Fibroblast of the aortic adventitia (primary cell): ENCODE data around the gene INSR. TPM values are rescaled to one million over a fixed set of nuclear protein-coding genes. Genes with fewer than 3 reads are reported as not detected.
"Not testable (repeated sequence)": the region's sequence is repeated elsewhere in the genome, so short reads cannot be mapped to it uniquely, and the experiment has no call there.

Experiments
- DNase-seq: peaks from one replicate; pipeline ENCODE4 v3.0.0-alpha.2; 2010; ENCODE audit warnings: low read depth
- H3K4me3 ChIP-seq: 2 replicates; pipeline ENCODE4 v1.5.1; 2011; ENCODE audit warnings: low read depth, mild to moderate bottlenecking, control low read depth, low read length, moderate library complexity
- total RNA-seq: library from RNA; depleted of rRNA; stranded (reverse); fragments of >200 nt; gene quantifications from 2 replicates; pipeline ENCODE4 v1.2.3, GENCODE V29; 2012; ENCODE audit warnings: low replicate concordance
- TF ChIP-seq, protein P1 (sequence below): IDR thresholded peaks from 2 replicates; pipeline ENCODE4 v1.5.1; 2011; ENCODE audit warnings: mild to moderate bottlenecking, low read length, control low read depth, inconsistent platforms; ENCODE audit not compliant: insufficient read depth

INSR gene
- total RNA-seq, 1 donor = 13.2 TPM

DNA sequence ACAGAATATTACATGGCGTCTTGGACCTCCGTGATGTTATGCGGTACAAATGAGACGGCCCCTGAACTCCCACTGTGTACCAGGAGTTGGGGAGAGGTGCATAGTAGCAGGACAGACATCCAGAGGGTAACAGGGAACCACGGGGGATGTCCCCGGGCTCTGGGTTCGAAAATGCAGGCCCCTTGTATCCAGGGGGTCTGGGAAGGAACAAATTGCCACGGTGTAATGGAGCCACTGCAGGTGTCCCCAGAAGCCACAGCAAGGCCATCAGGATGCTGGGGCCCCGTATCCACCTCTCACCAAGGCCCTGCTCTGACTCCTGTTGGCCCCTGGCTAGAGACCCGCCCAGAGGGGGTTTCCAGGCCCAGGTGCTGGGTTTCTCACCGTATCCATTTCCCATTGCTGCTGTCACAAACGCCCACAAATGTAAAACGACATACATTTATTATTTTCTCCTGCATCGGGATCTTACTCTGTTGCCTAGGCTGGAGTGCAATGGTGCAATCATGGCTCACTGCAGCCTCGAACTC lies 77.8 kb downstream of the INSR start:
- no peak for DNase-seq
- H3K4me3 ChIP-seq = no peak overlapping the region
- TF ChIP-seq, protein P1, sequence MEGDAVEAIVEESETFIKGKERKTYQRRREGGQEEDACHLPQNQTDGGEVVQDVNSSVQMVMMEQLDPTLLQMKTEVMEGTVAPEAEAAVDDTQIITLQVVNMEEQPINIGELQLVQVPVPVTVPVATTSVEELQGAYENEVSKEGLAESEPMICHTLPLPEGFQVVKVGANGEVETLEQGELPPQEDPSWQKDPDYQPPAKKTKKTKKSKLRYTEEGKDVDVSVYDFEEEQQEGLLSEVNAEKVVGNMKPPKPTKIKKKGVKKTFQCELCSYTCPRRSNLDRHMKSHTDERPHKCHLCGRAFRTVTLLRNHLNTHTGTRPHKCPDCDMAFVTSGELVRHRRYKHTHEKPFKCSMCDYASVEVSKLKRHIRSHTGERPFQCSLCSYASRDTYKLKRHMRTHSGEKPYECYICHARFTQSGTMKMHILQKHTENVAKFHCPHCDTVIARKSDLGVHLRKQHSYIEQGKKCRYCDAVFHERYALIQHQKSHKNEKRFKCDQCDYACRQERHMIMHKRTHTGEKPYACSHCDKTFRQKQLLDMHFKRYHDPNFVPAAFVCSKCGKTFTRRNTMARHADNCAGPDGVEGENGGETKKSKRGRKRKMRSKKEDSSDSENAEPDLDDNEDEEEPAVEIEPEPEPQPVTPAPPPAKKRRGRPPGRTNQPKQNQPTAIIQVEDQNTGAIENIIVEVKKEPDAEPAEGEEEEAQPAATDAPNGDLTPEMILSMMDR = no peak

- TF ChIP-seq, protein P1 = no peak
- H3K4me3 ChIP-seq = no peak overlapping the region
- DNase-seq = no peak
Observed at GRCh38 chr19:7215176-7215575, 79.0 kb downstream of the INSR start.

DNA sequence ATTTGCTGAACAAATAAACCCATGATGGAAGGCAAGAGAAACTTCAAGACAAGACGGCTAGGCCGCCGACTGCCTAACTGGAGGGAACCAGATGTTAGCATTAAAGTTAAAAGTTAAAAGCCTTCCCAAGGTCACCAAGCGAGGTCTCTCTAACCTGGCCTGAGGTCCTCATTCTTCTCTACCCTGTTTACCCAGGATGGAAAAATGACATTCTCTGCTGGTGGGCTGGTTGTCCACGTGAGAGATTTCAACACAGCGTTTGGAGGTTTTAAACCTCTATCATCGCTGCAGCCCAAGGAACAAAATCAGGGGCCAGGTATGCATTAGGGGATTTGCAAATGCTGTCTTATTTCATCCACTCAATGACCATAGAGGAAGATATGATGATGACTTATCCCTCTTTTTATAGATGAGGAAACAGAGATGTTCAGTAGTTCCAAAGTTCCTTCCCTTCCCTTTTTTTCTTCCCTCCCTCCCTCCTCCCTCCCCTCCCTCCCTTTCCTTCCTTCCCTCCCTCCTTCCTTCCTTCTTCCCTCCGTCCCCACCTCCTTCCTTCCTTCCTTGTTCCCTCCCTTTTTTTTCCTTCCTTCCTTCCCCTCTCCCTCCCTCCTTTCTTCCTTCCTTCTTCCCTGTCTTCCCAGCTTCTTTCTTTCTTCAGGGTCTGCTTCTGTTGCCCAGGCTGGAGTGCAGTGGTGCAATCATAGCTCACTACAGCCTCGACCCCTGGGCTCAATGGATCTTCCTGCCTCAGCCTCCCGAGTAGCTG lies 79.7 kb downstream of the INSR start:
- TF ChIP-seq, protein P1 = no peak
- H3K4me3 ChIP-seq = no peak overlapping the region
- DNase-seq = no peak

GRCh38 chr19:7213628-7214323 lies 80.4 kb downstream of the INSR start:
- no peak for DNase-seq
- H3K4me3 ChIP-seq = no peak overlapping the region
- TF ChIP-seq, protein P1 = no peak

DNA sequence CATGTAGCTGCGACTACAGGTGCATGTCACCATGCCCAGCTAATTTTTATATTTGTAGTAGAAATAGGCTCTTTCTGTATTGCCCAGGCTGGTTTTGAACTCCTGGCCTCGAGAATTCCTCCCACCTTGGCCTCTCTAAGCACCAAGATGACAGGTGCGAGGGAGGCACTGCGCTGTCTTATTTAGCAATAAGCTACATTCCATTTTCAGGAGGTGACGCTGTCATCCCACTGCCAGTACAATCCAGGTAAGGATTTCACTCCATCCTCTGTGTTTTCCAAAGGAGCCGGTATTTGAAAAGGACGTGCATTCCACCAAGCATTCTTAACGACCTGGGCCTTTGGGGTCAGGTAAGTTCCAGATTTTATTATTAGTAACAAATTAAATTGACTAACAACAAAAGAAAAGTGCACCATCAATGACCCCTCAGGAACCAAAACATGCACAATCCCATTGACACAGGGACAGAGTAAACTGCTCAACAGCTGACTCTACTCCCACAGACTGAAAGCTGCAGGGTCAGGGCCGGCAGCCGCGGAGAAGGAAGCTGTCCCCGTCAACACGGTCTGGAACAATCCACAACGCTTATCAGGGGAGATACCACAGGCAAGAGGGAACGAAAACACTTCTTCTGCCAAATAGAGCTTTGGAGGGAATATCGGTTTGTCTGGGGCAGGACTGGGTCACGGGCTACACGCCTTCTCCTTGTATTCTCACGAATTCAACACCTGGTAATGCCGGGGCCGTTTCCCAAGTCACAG lies 82.8 kb downstream of the INSR start:
- H3K4me3 ChIP-seq = no peak overlapping the region
- peak; percentile 90 for DNase-seq
- TF ChIP-seq, protein P1 = no peak

DNA sequence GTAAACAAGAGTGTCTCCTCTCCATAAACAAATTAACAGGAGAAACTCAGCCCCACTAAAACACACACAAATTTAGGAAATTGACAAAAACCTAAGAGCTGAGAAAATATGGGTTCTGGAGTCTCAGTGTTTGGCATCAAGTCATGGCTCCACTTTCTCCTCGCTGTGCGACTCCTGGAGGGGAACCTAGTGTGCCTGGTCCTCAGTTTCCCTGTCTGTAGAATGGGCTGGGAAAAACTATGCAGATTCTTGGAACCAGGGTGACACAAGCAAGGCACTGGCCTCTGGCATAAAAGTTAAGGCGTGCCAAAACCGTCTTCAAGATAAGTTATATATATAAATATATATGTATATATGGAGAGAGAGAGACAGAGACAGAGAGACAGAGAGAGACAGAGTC lies 83.9 kb downstream of the INSR start:
- TF ChIP-seq, protein P1 = no peak

DNA sequence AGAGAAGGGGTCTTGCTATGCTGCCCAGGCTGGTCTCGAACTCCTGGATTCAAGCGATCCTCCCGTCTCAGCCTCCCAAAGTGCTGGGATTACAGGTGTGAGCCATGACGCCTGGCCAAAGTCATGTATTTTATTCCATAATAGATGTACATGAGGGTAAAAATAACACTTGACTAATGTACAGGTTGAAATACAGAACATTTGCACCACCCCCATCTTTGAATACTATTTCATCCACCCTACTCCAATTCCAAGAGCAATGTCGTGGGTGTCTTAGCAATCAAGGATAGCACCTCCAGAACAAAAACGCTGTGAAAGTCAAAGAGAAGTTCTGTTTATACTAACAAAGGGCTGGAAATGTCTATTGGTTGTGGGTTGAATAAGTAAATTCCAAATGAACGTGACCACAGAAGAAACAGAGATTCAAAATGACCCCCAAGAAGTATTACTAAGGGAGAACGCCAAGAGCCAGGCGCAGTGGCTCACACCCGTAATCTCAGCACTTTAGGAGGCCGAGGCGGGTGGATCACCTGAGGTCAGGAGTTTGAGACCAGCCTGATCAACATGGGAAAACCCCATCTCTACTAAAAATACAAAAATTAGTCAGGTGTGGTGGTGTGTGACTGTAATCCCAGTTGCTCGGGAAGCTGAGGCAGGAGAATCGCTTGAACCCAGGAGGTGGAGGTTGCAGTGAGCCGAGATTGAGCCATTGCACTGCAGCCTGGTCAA lies 84.5 kb downstream of the INSR start:
- DNase-seq, H3K4me3 ChIP-seq: not testable (repeated sequence)

More for the DNA sequence above, 83.9 kb downstream of the INSR start:
- DNase-seq = no peak
- no peak overlapping the region for H3K4me3 ChIP-seq

DNA sequence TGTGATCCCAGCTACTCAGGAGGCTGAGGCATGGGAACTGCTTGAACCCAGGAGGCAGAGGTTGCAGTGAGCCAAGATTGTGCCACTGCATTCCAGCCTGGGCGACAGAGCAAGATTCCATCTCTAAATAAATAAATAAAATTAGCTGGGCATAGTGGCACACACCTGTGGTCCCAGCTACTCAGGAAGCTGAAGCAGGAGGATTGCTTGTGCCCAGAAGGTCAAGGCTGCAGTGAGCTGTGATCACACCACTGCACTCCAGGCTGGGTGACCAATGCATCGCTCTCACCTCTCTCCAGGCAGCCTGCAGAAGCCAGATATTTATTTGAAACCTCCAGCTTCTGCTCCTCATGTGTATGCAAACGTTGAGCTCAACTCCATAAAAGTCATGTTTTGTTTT lies 85.2 kb downstream of the INSR start:
- DNase-seq, H3K4me3 ChIP-seq: not testable (repeated sequence)
